Gastroesophageal sphincter (tissue), 4 donors: ENCODE results near the gene LEMD3. TPM values are rescaled to one million over a fixed set of nuclear protein-coding genes. Genes with fewer than 3 reads are reported as not detected.

ENCODE experiments used
- ATAC-seq: fragments of 150-250 bp; one replicate; pipeline ENCODE4 v1.9.1; 2016; ENCODE audit warnings: mild to moderate bottlenecking, moderate library complexity
- H3K27ac ChIP-seq, 4 donors: fragments of 200-600 bp; sonication (generic) in 3 of 4; 1 replicate in 3 of 4; 2 replicates in 1 of 4; pipeline ENCODE4 v1.5.1; 2016 to 2019
- H3K27me3 ChIP-seq: fragments of 200-600 bp; sonication (generic); one replicate; pipeline ENCODE4 v1.5.1; 2019
- H3K36me3 ChIP-seq, 2 donors: fragments of 200-600 bp; sonication (generic); one replicate each; pipeline ENCODE4 v1.5.1; 2019; ENCODE audit warnings: control low read depth in 1 of 2
- H3K4me1 ChIP-seq, 3 donors: fragments of 200-600 bp; sonication (generic); 1 replicate in 2 of 3; 2 replicates in 1 of 3; pipeline ENCODE4 v1.5.1; 2016 to 2019; ENCODE audit warnings: control low read depth in 2 of 3
- H3K4me3 ChIP-seq, 2 donors: fragments of 200-600 bp; sonication (generic); one replicate each; pipeline ENCODE4 v1.5.1; 2019; ENCODE audit warnings: mild to moderate bottlenecking in 1 of 2, moderate library complexity in 1 of 2
- H3K9me3 ChIP-seq, 3 donors: fragments of 200-600 bp; sonication (generic); one replicate each; pipeline ENCODE4 v1.5.1; 2017 to 2019; ENCODE audit warnings: control low read depth in 2 of 3
- CTCF ChIP-seq, 4 experiments: fragments of 200-600 bp in 2 of 4; fragments of 450-650 bp in 2 of 4; sonication (generic) in 1 of 4; IDR thresholded peaks; one replicate each; pipeline ENCODE4 v1.5.1; 2017 to 2019; ENCODE audit warnings: antibody characterized with exemption in 4 of 4, mild to moderate bottlenecking in 2 of 4, moderate library complexity in 2 of 4
- EP300 ChIP-seq: sonication (generic); formaldehyde crosslinking; IDR thresholded peaks from one replicate; pipeline ENCODE4 v1.6.1; 2017; ENCODE audit warnings: antibody characterized with exemption, mild to moderate bottlenecking
- POLR2A ChIP-seq, 2 donors: fragments of 450-650 bp; IDR thresholded peaks; one replicate each; pipeline ENCODE4 v1.6.1; 2017; ENCODE audit warnings: antibody characterized with exemption in 2 of 2, mild to moderate bottlenecking in 2 of 2, moderate library complexity in 1 of 2
- POLR2AphosphoS5 ChIP-seq: sonication (generic); formaldehyde crosslinking; IDR thresholded peaks from one replicate; pipeline ENCODE4 v1.6.1; 2017; ENCODE audit warnings: antibody characterized with exemption
- WGBS, 2 donors: methylation state at CpG; one replicate each; pipeline ENCODE4 v1.1.5; 2018; ENCODE audit warnings: low coverage in 1 of 2; 5-methylcytosine and 5-hydroxymethylcytosine counted together
- total RNA-seq, 4 donors: library from RNA; depleted of rRNA; stranded (reverse); fragments of >200 nt; gene quantifications; one replicate each; pipeline ENCODE4 v1.1.0, GENCODE V29; 2016

Gene LEMD3
- total RNA-seq, 4 donors from 2014 or later: 21.2 to 50.9 (median 23.4) TPM

GRCh38 chr12:65123435-65124063 lies 45.8 kb upstream of the LEMD3 start:
- Histone ChIP-seq H3K4me3 (no peak overlapping the region), H3K36me3 (no peaks in the 10 kb centered on the region), H3K27ac (no peak overlapping the region), H3K4me1 (peaks cover 0 to 11% (median 0%) of the 10 kb centered on the region in 3 donors), H3K27me3 (peaks cover 79% of the 10 kb centered on the region), H3K9me3 (no peaks in the 10 kb centered on the region)
- no peak for ATAC-seq
- 10% methylated on average over 8 of the region's 8 CpGs for WGBS, 2 donors
- TF ChIP-seq CTCF (IDR thresholded peaks at IDR 0.05) (peak in 1 of 4 experiments; percentile 54), EP300 (no peak)

GRCh38 chr12:65125247-65125646 lies 44.1 kb upstream of the LEMD3 start:
- H3K4me3 ChIP-seq: no peak overlapping the region
- TF ChIP-seq EP300 (no peak), POLR2A (IDR thresholded peaks at IDR 0.05) (no peak), CTCF (IDR thresholded peaks at IDR 0.05) (no peak)
- H3K27ac ChIP-seq: no peak overlapping the region
- H3K27me3 ChIP-seq: peaks cover 62% of the 10 kb centered on the region
- H3K9me3 ChIP-seq: no peaks in the 10 kb centered on the region
- H3K4me1 ChIP-seq: peaks cover 0 to 11% (median 0%) of the 10 kb centered on the region in 3 donors
- ATAC-seq: no peak
- 22 to 40% methylated on average over 1 of the region's 1 CpG for WGBS, 2 donors
- no peaks in the 10 kb centered on the region for H3K36me3 ChIP-seq

GRCh38 chr12:65125975-65126374 lies 43.4 kb upstream of the LEMD3 start:
- 40 to 76% methylated on average over 2 of the region's 2 CpGs for WGBS, 2 donors
- Histone ChIP-seq H3K4me1 (peaks cover 0 to 6% (median 0%) of the 10 kb centered on the region in 3 donors), H3K27ac (no peak overlapping the region), H3K4me3 (no peak overlapping the region), H3K36me3 (no peaks in the 10 kb centered on the region), H3K9me3 (no peaks in the 10 kb centered on the region), H3K27me3 (peaks cover 55% of the 10 kb centered on the region)
- ATAC-seq: no peak
- TF ChIP-seq POLR2AphosphoS5 (no peak), CTCF (IDR thresholded peaks at IDR 0.05) (no peak), POLR2A (IDR thresholded peaks at IDR 0.05) (no peak), EP300 (no peak)

- ATAC-seq: no peak
- Histone ChIP-seq H3K4me1 (peaks cover 0 to 1% (median 0%) of the 10 kb centered on the region in 3 donors), H3K27ac (no peak overlapping the region), H3K27me3 (peaks cover 50% of the 10 kb centered on the region), H3K4me3 (no peak overlapping the region), H3K9me3 (no peaks in the 10 kb centered on the region), H3K36me3 (no peaks in the 10 kb centered on the region)
- TF ChIP-seq POLR2A (IDR thresholded peaks at IDR 0.05): no peak
- TF ChIP-seq CTCF (IDR thresholded peaks at IDR 0.05): no peak
- TF ChIP-seq POLR2AphosphoS5: no peak
- TF ChIP-seq EP300: no peak
- WGBS, 2 donors: 67 to 77% methylated on average over 5 of the region's 5 CpGs
Observed at GRCh38 chr12:65126482-65126881, 42.9 kb upstream of the LEMD3 start.

- TF ChIP-seq EP300: no peak
- TF ChIP-seq POLR2AphosphoS5: no peak
- TF ChIP-seq CTCF (IDR thresholded peaks at IDR 0.05): no peak
- TF ChIP-seq POLR2A (IDR thresholded peaks at IDR 0.05): no peak
- H3K4me3 ChIP-seq: no peak overlapping the region
- H3K27ac ChIP-seq: no peak overlapping the region
- peaks cover 0 to 13% (median 0%) of the 10 kb centered on the region in 3 donors for H3K9me3 ChIP-seq
- no peaks in the 10 kb centered on the region for H3K36me3 ChIP-seq
- no peaks in the 10 kb centered on the region for H3K4me1 ChIP-seq
- H3K27me3 ChIP-seq: no peaks in the 10 kb centered on the region
- no peak for ATAC-seq
Observed at GRCh38 chr12:65133879-65134278, 35.5 kb upstream of the LEMD3 start.
